Measurements from ENCODE around the gene ZCCHC4.

- TF ChIP-seq, protein P1, sequence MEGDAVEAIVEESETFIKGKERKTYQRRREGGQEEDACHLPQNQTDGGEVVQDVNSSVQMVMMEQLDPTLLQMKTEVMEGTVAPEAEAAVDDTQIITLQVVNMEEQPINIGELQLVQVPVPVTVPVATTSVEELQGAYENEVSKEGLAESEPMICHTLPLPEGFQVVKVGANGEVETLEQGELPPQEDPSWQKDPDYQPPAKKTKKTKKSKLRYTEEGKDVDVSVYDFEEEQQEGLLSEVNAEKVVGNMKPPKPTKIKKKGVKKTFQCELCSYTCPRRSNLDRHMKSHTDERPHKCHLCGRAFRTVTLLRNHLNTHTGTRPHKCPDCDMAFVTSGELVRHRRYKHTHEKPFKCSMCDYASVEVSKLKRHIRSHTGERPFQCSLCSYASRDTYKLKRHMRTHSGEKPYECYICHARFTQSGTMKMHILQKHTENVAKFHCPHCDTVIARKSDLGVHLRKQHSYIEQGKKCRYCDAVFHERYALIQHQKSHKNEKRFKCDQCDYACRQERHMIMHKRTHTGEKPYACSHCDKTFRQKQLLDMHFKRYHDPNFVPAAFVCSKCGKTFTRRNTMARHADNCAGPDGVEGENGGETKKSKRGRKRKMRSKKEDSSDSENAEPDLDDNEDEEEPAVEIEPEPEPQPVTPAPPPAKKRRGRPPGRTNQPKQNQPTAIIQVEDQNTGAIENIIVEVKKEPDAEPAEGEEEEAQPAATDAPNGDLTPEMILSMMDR (IDR thresholded peaks at IDR 0.05), result no peak
- no peak for TF ChIP-seq POLR2A (IDR thresholded peaks at IDR 0.05)
Observed at GRCh38 chr4:25284466-25284865, 28.1 kb upstream of the ZCCHC4 start.

All from stomach (tissue), 4 donors.